KMS-11 (cell line): ENCODE measurements around the gene ZBBX.

Experiments used
- H2AFZ ChIP-seq: fragments of 200-600 bp; sonication (generic); 2 replicates; pipeline ENCODE4 v1.6.1; 2016; ENCODE audit warnings: antibody characterized with exemption, mixed run types, low read depth
- H3K27ac ChIP-seq: fragments of 200-600 bp; sonication (generic); 2 replicates; pipeline ENCODE4 v1.6.1; 2016; ENCODE audit warnings: mild to moderate bottlenecking, mixed run types
- H3K27me3 ChIP-seq: fragments of 200-600 bp; sonication (generic); 2 replicates; pipeline ENCODE4 v1.6.1; 2017; ENCODE audit warnings: mild to moderate bottlenecking, low read depth, mixed run types, moderate library complexity; ENCODE audit not compliant: insufficient read depth
- H3K36me3 ChIP-seq: fragments of 200-600 bp; sonication (generic); 2 replicates; pipeline ENCODE4 v1.6.1; 2017; ENCODE audit warnings: mild to moderate bottlenecking, mixed run types; ENCODE audit not compliant: insufficient read depth
- H3K4me1 ChIP-seq: fragments of 200-600 bp; sonication (generic); 2 replicates; pipeline ENCODE4 v1.6.1; 2016; ENCODE audit warnings: mild to moderate bottlenecking, low read depth, mixed run types; ENCODE audit not compliant: poor library complexity, severe bottlenecking
- H3K4me2 ChIP-seq: fragments of 200-600 bp; sonication (generic); 2 replicates; pipeline ENCODE4 v1.7.0; 2016; ENCODE audit warnings: mild to moderate bottlenecking, mixed run types
- H3K4me3 ChIP-seq: fragments of 200-600 bp; sonication (generic); IDR thresholded peaks from 2 replicates; pipeline ENCODE4 v1.6.1; 2017; ENCODE audit warnings: low read depth, low read length, mixed read lengths; ENCODE audit not compliant: insufficient read depth
- H3K79me2 ChIP-seq: fragments of 200-600 bp; sonication (generic); 2 replicates; pipeline ENCODE4 v1.6.1; 2016; ENCODE audit warnings: low read depth, mixed run types; ENCODE audit not compliant: insufficient read depth
- H3K9ac ChIP-seq: fragments of 200-600 bp; sonication (generic); 2 replicates; pipeline ENCODE4 v1.6.1; 2016; ENCODE audit warnings: mild to moderate bottlenecking, mixed run types
- H4K20me1 ChIP-seq: fragments of 200-600 bp; sonication (generic); 2 replicates; pipeline ENCODE4 v1.6.1; 2016; ENCODE audit warnings: mild to moderate bottlenecking, mixed run types; ENCODE audit not compliant: insufficient read depth
- TF ChIP-seq, protein P1 (sequence below): fragments of 200-600 bp; sonication (generic); conservative IDR thresholded peaks from 2 replicates; pipeline ENCODE4 v1.6.1; 2017; ENCODE audit warnings: low read depth, mild to moderate bottlenecking, antibody characterized with exemption, low read length, moderate library complexity, mixed read lengths

The ZBBX gene

DNA sequence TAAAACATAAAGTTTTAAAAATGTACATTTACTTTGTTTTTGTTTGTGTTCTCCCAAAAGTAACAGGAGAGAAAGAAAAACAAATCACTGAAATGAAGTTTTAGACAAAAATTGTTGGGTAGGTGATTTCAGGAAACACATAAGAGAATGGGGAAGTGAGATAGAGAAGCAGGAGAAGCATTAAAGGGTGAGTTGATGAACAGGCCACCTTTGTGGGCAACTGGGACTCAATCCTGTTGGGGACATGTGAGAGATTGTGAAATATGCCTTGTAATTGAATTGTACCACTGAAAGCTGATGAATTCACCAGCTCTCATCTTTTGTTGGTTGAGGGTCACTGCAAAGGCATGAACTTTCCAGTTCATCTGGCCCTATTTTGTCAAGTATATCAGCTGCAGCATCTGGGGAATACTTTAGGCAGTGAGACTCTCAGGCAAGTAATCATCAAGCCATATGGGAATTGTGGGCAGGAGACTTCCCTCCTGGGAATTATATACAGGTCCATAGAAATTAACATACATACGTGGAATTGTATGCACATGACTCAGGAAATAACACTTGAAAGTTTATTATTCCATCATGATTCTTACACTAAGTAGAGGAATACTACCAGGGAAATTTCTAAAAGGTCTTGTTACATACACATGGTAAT is 181.0 kb downstream of the ZBBX start:
- H3K4me3 ChIP-seq = no peak overlapping the region
- TF ChIP-seq, protein P1, sequence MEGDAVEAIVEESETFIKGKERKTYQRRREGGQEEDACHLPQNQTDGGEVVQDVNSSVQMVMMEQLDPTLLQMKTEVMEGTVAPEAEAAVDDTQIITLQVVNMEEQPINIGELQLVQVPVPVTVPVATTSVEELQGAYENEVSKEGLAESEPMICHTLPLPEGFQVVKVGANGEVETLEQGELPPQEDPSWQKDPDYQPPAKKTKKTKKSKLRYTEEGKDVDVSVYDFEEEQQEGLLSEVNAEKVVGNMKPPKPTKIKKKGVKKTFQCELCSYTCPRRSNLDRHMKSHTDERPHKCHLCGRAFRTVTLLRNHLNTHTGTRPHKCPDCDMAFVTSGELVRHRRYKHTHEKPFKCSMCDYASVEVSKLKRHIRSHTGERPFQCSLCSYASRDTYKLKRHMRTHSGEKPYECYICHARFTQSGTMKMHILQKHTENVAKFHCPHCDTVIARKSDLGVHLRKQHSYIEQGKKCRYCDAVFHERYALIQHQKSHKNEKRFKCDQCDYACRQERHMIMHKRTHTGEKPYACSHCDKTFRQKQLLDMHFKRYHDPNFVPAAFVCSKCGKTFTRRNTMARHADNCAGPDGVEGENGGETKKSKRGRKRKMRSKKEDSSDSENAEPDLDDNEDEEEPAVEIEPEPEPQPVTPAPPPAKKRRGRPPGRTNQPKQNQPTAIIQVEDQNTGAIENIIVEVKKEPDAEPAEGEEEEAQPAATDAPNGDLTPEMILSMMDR = no peak
- H3K9ac ChIP-seq = no peak overlapping the region
- H3K79me2 ChIP-seq = no peaks in the 10 kb centered on the region
- H3K27me3 ChIP-seq = no peaks in the 10 kb centered on the region
- no peak overlapping the region for H3K4me2 ChIP-seq
- H3K27ac ChIP-seq = no peak overlapping the region
- no peaks in the 10 kb centered on the region for H3K36me3 ChIP-seq
- no peak overlapping the region for H2AFZ ChIP-seq
- no peaks in the 10 kb centered on the region for H3K4me1 ChIP-seq
- no peaks in the 10 kb centered on the region for H4K20me1 ChIP-seq
